Liver (tissue), 9 donors: Measurements from ENCODE around the gene FITM1. TPM values are rescaled to one million over a fixed set of nuclear protein-coding genes. Genes with fewer than 3 reads are reported as not detected.

Source experiments
- DNase-seq: peaks from one replicate; pipeline ENCODE4 v3.0.0-alpha.2; 2017; ENCODE audit warnings: low spot score
- H3K27ac ChIP-seq, 2 donors: one replicate each; pipeline ENCODE4 v1.7.0; 2013; ENCODE audit warnings: inconsistent platforms in 2 of 2, low read length in 2 of 2, control low read depth in 1 of 2, low read depth in 1 of 2, mild to moderate bottlenecking in 1 of 2
- H3K27me3 ChIP-seq, 4 donors: one replicate each; pipeline versions ENCODE4 v1.6.1 to v1.7.0; 2013; ENCODE audit warnings: low read length in 3 of 4, inconsistent platforms in 1 of 4, mild to moderate bottlenecking in 1 of 4, moderate library complexity in 1 of 4; ENCODE audit not compliant: control insufficient read depth in 4 of 4, insufficient read depth in 4 of 4
- H3K36me3 ChIP-seq, 4 donors: one replicate each; pipeline versions ENCODE4 v1.6.1 to v1.7.0; 2013; ENCODE audit warnings: low read length in 3 of 4, mild to moderate bottlenecking in 3 of 4, low read depth in 1 of 4, moderate library complexity in 1 of 4; ENCODE audit not compliant: control insufficient read depth in 4 of 4, insufficient read depth in 3 of 4
- H3K4me1 ChIP-seq, 4 donors: one replicate each; pipeline versions ENCODE4 v1.6.1 to v1.7.0; 2013; ENCODE audit warnings: low read length in 3 of 4, mild to moderate bottlenecking in 3 of 4, moderate library complexity in 1 of 4; ENCODE audit not compliant: control insufficient read depth in 4 of 4, insufficient read depth in 4 of 4
- H3K4me3 ChIP-seq, 3 donors: one replicate each; pipeline versions ENCODE4 v1.6.1 to v1.7.0; 2013; ENCODE audit warnings: low read length in 3 of 3, control low read depth in 1 of 3, low read depth in 1 of 3, mild to moderate bottlenecking in 1 of 3
- H3K9ac ChIP-seq, 2 donors: one replicate each; pipeline ENCODE4 v1.7.0; 2013; ENCODE audit warnings: low read length in 2 of 2, mild to moderate bottlenecking in 2 of 2, moderate library complexity in 2 of 2, control low read depth in 1 of 2, low read depth in 1 of 2
- H3K9me3 ChIP-seq, 4 donors: one replicate each; pipeline versions ENCODE4 v1.6.1 to v1.7.0; 2013; ENCODE audit warnings: low read length in 3 of 4; ENCODE audit not compliant: control insufficient read depth in 4 of 4
- EGR1 ChIP-seq, 2 donors: IDR thresholded peaks; 2 replicates each; pipeline ENCODE4 v1.6.1; 2016 to 2018; ENCODE audit warnings: antibody characterized with exemption in 2 of 2, low read depth in 2 of 2
- FOXA1 ChIP-seq: IDR thresholded peaks from 2 replicates; pipeline ENCODE4 v1.6.1; 2016; ENCODE audit warnings: antibody characterized with exemption
- FOXA2 ChIP-seq: IDR thresholded peaks from 2 replicates; pipeline ENCODE4 v1.6.1; 2016; ENCODE audit warnings: antibody characterized with exemption
- GABPA ChIP-seq, 2 donors: IDR thresholded peaks in 1 of 2; conservative IDR thresholded peaks in 1 of 2; 2 replicates each; pipeline ENCODE4 v1.6.1; 2016; ENCODE audit warnings: antibody characterized with exemption in 2 of 2, mild to moderate bottlenecking in 1 of 2, moderate library complexity in 1 of 2
- HNF4A ChIP-seq, 2 donors: conservative IDR thresholded peaks; 2 replicates each; pipeline ENCODE4 v1.6.1; 2016; ENCODE audit warnings: antibody characterized with exemption in 2 of 2, mild to moderate bottlenecking in 2 of 2
- HNF4G ChIP-seq: IDR thresholded peaks from 2 replicates; pipeline ENCODE4 v1.6.1; 2016; ENCODE audit warnings: antibody characterized with exemption
- JUND ChIP-seq, 2 donors: IDR thresholded peaks; 2 replicates each; pipeline ENCODE4 v1.6.1; 2016; ENCODE audit warnings: antibody characterized with exemption in 2 of 2
- MAX ChIP-seq: IDR thresholded peaks from 2 replicates; pipeline ENCODE4 v1.6.1; 2016; ENCODE audit warnings: antibody characterized with exemption
- NR2F2 ChIP-seq: IDR thresholded peaks from 2 replicates; pipeline ENCODE4 v1.6.1; 2016; ENCODE audit warnings: antibody characterized with exemption
- RAD21 ChIP-seq, 2 donors: IDR thresholded peaks; 2 replicates each; pipeline ENCODE4 v1.6.1; 2016; ENCODE audit warnings: antibody characterized with exemption in 2 of 2, mild to moderate bottlenecking in 2 of 2
- REST ChIP-seq: IDR thresholded peaks from 2 replicates; pipeline ENCODE4 v1.6.1; 2016; ENCODE audit warnings: antibody characterized with exemption, mild to moderate bottlenecking
- RXRA ChIP-seq, 2 donors: IDR thresholded peaks; 2 replicates each; pipeline ENCODE4 v1.6.1; 2017 to 2018; ENCODE audit warnings: antibody characterized with exemption in 2 of 2, mild to moderate bottlenecking in 1 of 2
- SP1 ChIP-seq: IDR thresholded peaks from 2 replicates; pipeline ENCODE4 v1.6.1; 2018; ENCODE audit warnings: antibody characterized with exemption, mild to moderate bottlenecking
- TAF1 ChIP-seq: conservative IDR thresholded peaks from 2 replicates; pipeline ENCODE4 v1.6.1; 2016; ENCODE audit warnings: antibody characterized with exemption, mild to moderate bottlenecking
- YY1 ChIP-seq: IDR thresholded peaks from 2 replicates; pipeline ENCODE4 v1.6.1; 2016; ENCODE audit warnings: antibody characterized with exemption, mild to moderate bottlenecking
- WGBS: extraction: QIAGEN DNeasy Blood & Tissue Kit; methylation state at CpG from one replicate; pipeline ENCODE4 v1.1.7; 2013; 5-methylcytosine and 5-hydroxymethylcytosine counted together
- polyA plus RNA-seq, 2 donors: library from polyadenylated mRNA; stranded (reverse) in 1 of 2; unstranded in 1 of 2; fragments of 200-250 nt in 1 of 2; fragments of >200 nt in 1 of 2; fragmentation: Nextera tagmentation in 1 of 2; extraction: Ambion mirVana in 1 of 2; gene quantifications; one replicate each; pipeline versions ENCODE4 v1.2.1 to v1.2.3, GENCODE V29; 2013 to 2015
- total RNA-seq, 2 donors: library from RNA; depleted of rRNA; stranded (reverse); fragments of >200 nt; gene quantifications; one replicate each; pipeline ENCODE4 v1.2.3, GENCODE V29; 2014
- TF ChIP-seq, protein P1 (sequence below): IDR thresholded peaks from 2 replicates; pipeline ENCODE4 v1.6.1; 2016; ENCODE audit warnings: antibody characterized with exemption
- TF ChIP-seq, protein P2 (sequence below): fragments of 150-350 bp; IDR thresholded peaks from 2 replicates; pipeline ENCODE4 v1.5.1; 2017; ENCODE audit warnings: improper control_type of control experiment, low read depth, low read length; ENCODE audit not compliant: missing input control
- TF ChIP-seq, protein P3 (sequence below): IDR thresholded peaks from 2 replicates; pipeline ENCODE4 v1.6.1; 2016; ENCODE audit warnings: antibody characterized with exemption
- donor health status: healthy.
- donor health status: healthy.
- donor health status: healthy.
- donor health status: healthy.
- donor health status: healthy.

Gene FITM1
- total and polyA plus RNA-seq, 4 donors: 1.7 to 16.1 (median 9.1) TPM

DNA sequence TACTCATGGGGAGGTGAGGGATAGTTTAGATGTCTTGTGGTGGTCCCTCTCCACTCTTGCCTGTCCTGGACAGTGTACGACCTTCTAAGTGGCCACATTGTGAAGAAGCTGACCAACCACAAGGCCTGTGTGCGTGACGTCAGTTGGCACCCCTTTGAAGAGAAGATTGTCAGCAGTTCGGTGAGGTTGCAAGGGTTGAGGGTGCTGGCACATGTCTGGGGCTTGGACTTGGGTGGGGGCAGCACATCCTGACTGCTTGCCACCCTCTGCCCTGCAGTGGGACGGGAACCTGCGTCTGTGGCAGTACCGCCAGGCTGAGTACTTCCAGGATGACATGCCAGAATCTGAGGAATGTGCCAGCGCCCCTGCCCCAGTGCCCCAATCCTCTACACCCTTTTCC is 7.6 kb upstream of the FITM1 start:
- DNase-seq: peak; percentile 53
- no peaks in the 10 kb centered on the region for H3K27me3 ChIP-seq
- H3K4me3 ChIP-seq: no peak overlapping the region
- WGBS: 97% methylated on average over 8 of the region's 8 CpGs
- H3K4me1 ChIP-seq: peaks cover 0 to 9% (median 4%) of the 10 kb centered on the region in 4 donors
- TF ChIP-seq JUND (IDR thresholded peaks at IDR 0.05): no peak
- no peak for TF ChIP-seq MAX
- TF ChIP-seq, protein P1, sequence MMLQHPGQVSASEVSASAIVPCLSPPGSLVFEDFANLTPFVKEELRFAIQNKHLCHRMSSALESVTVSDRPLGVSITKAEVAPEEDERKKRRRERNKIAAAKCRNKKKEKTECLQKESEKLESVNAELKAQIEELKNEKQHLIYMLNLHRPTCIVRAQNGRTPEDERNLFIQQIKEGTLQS: no peak
- TF ChIP-seq EGR1 (IDR thresholded peaks at IDR 0.05; ENCODE audit: low read depth in 2 of 2): no peak
- TF ChIP-seq YY1: no peak
- no peak for TF ChIP-seq GABPA (IDR thresholded peaks at IDR 0.05 in 1 of 2, conservative IDR thresholded peaks at IDR 0.05 in 1 of 2)
- no peak for TF ChIP-seq RAD21 (IDR thresholded peaks at IDR 0.05)
- TF ChIP-seq, protein P2, sequence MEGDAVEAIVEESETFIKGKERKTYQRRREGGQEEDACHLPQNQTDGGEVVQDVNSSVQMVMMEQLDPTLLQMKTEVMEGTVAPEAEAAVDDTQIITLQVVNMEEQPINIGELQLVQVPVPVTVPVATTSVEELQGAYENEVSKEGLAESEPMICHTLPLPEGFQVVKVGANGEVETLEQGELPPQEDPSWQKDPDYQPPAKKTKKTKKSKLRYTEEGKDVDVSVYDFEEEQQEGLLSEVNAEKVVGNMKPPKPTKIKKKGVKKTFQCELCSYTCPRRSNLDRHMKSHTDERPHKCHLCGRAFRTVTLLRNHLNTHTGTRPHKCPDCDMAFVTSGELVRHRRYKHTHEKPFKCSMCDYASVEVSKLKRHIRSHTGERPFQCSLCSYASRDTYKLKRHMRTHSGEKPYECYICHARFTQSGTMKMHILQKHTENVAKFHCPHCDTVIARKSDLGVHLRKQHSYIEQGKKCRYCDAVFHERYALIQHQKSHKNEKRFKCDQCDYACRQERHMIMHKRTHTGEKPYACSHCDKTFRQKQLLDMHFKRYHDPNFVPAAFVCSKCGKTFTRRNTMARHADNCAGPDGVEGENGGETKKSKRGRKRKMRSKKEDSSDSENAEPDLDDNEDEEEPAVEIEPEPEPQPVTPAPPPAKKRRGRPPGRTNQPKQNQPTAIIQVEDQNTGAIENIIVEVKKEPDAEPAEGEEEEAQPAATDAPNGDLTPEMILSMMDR: no peak
- no peak for TF ChIP-seq HNF4A (conservative IDR thresholded peaks at IDR 0.05)
- no peak for TF ChIP-seq TAF1
- TF ChIP-seq HNF4G: no peak
- no peak for TF ChIP-seq FOXA2
- TF ChIP-seq NR2F2: no peak
- no peak for TF ChIP-seq REST
- no peak for TF ChIP-seq RXRA (IDR thresholded peaks at IDR 0.05)
- TF ChIP-seq FOXA1: no peak
- TF ChIP-seq, protein P3, sequence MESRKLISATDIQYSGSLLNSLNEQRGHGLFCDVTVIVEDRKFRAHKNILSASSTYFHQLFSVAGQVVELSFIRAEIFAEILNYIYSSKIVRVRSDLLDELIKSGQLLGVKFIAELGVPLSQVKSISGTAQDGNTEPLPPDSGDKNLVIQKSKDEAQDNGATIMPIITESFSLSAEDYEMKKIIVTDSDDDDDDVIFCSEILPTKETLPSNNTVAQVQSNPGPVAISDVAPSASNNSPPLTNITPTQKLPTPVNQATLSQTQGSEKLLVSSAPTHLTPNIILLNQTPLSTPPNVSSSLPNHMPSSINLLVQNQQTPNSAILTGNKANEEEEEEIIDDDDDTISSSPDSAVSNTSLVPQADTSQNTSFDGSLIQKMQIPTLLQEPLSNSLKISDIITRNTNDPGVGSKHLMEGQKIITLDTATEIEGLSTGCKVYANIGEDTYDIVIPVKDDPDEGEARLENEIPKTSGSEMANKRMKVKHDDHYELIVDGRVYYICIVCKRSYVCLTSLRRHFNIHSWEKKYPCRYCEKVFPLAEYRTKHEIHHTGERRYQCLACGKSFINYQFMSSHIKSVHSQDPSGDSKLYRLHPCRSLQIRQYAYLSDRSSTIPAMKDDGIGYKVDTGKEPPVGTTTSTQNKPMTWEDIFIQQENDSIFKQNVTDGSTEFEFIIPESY: no peak
- no peak for TF ChIP-seq SP1
- no peak overlapping the region for H3K9ac ChIP-seq
- H3K9me3 ChIP-seq: no peaks in the 10 kb centered on the region
- no peak overlapping the region for H3K27ac ChIP-seq
- H3K36me3 ChIP-seq: peaks cover 28 to 56% (median 53%) of the 10 kb centered on the region in 4 donors
